Osteocyte (in vitro differentiated cells): ENCODE measurements around the gene CEACAM3. TPM values are rescaled to one million over a fixed set of nuclear protein-coding genes. Genes with fewer than 3 reads are reported as not detected.

Source experiments
- DNase-seq: peaks from one replicate; pipeline ENCODE4 v3.0.0; 2021; ENCODE audit warnings: mixed read lengths; ENCODE audit not compliant: unreplicated experiment; ENCODE audit errors: extremely low spot score
- H3K27ac Mint-ChIP-seq: one replicate; pipeline ENCODE4 v1.8.0; 2021; ENCODE audit warnings: mild to moderate bottlenecking, mixed read lengths; ENCODE audit not compliant: unreplicated experiment
- H3K27me3 Mint-ChIP-seq: one replicate; pipeline ENCODE4 v1.8.0; 2021; ENCODE audit warnings: mixed read lengths; ENCODE audit not compliant: unreplicated experiment
- H3K36me3 Mint-ChIP-seq: one replicate; pipeline ENCODE4 v1.8.0; 2021; ENCODE audit warnings: mixed read lengths; ENCODE audit not compliant: unreplicated experiment
- H3K4me1 Mint-ChIP-seq: one replicate; pipeline ENCODE4 v1.8.0; 2021; ENCODE audit warnings: mixed read lengths; ENCODE audit not compliant: unreplicated experiment
- H3K4me3 Mint-ChIP-seq: one replicate; pipeline ENCODE4 v1.8.0; 2021; ENCODE audit warnings: mild to moderate bottlenecking, moderate library complexity, mixed read lengths; ENCODE audit not compliant: unreplicated experiment
- H3K9me3 Mint-ChIP-seq: one replicate; pipeline ENCODE4 v1.8.0; 2021; ENCODE audit warnings: mixed read lengths; ENCODE audit not compliant: unreplicated experiment
- total RNA-seq: library from RNA; stranded (reverse); gene quantifications from 2 replicates; pipeline ENCODE4 v1.2.1, GENCODE V29; 2021
- TF ChIP-seq, protein P1 (sequence below): fragments of 200-600 bp; sonication (generic); IDR thresholded peaks from 2 replicates; pipeline ENCODE4 v1.5.0; 2021; ENCODE audit warnings: antibody characterized with exemption, mild to moderate bottlenecking, moderate library complexity

Gene CEACAM3
- total RNA-seq, 1 donor from 2014 or later, result not detected

DNA sequence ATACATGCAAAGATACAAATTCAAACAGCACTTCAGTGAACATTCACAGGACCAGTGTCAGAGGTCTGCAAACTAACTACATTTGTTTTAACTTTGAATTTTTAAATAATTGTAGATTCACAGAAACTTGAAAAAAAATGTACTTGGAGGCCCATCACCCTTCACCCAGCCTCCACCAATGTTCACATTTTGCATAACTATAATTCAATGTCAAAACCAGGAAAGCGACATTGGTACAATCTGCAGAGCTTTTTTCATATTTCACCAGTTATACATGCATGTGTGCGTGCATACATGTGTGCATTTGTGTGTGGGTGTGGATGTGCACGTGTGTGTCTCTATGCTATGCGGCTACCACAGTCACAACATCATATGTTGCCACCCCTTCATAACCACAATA lies 18.9 kb downstream of the CEACAM3 start:
- Mint-ChIP-seq H3K9me3 (no peaks in the 10 kb centered on the region), H3K36me3 (no peaks in the 10 kb centered on the region), H3K27ac (no peak overlapping the region), H3K4me3 (no peak overlapping the region), H3K27me3 (peaks cover 8% of the 10 kb centered on the region), H3K4me1 (no peaks in the 10 kb centered on the region)
- TF ChIP-seq, protein P1, sequence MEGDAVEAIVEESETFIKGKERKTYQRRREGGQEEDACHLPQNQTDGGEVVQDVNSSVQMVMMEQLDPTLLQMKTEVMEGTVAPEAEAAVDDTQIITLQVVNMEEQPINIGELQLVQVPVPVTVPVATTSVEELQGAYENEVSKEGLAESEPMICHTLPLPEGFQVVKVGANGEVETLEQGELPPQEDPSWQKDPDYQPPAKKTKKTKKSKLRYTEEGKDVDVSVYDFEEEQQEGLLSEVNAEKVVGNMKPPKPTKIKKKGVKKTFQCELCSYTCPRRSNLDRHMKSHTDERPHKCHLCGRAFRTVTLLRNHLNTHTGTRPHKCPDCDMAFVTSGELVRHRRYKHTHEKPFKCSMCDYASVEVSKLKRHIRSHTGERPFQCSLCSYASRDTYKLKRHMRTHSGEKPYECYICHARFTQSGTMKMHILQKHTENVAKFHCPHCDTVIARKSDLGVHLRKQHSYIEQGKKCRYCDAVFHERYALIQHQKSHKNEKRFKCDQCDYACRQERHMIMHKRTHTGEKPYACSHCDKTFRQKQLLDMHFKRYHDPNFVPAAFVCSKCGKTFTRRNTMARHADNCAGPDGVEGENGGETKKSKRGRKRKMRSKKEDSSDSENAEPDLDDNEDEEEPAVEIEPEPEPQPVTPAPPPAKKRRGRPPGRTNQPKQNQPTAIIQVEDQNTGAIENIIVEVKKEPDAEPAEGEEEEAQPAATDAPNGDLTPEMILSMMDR, result no peak
- DNase-seq, result no peak

DNA sequence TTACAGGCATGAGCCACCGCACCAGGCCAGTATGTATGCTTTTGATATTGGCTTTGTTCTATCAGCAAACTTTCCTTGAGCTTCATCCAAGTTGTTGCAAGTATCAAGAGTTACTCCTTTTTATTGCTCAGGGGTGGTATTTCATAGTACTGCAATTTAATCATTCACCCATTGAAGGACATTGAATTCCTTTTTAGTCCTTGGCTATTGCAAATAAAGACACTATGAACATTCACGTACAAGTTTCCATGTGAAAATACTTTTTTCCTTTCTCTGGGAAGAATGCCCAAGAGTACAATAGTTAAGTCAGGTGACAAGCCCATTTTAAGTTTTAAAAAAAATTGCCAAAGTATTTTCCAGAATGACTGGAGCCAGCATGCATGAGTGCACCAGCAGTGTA lies 20.4 kb downstream of the CEACAM3 start:
- TF ChIP-seq, protein P1, result no peak
- Mint-ChIP-seq H3K36me3 (no peaks in the 10 kb centered on the region), H3K4me1 (no peaks in the 10 kb centered on the region), H3K9me3 (no peaks in the 10 kb centered on the region), H3K27me3 (peaks cover 8% of the 10 kb centered on the region), H3K27ac (no peak overlapping the region), H3K4me3 (no peak overlapping the region)
- no peak for DNase-seq

DNA sequence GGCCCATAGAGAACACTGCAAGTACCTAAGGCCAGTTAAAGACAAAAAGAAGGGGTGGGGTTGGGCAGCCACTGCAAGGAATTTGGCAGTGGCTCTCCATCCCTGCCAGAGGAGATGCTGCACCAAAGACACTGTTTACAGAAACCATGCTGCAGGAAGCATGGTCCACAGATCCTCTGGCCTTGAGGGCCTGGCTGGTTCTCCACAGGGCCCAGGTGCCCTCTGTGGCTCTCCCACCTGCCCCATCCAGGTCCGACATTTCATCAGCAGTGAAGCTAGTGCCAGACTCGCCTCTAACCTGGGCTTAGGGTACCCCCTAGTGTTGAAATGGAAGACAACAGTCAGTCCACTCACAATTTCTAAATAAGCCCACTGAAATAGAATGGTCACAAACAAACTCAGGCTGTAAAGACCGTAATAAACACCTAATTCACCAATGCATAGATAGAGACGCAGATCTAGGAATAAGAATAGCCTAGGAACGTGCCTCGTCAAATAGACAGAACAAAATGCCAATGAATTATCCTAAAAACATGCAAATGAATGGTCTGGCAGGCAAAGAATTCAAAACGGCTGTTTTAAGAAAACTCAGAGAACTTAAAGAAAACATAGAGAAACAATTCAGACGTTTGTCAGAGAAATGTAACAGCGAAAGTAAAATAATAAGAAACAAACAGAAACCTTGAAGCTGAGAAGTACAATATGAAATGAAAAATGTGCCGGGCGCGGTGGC lies 24.8 kb downstream of the CEACAM3 start:
- no peak overlapping the region for H3K4me3 Mint-ChIP-seq
- TF ChIP-seq, protein P1, result peak; percentile 49
- H3K9me3 Mint-ChIP-seq, result no peaks in the 10 kb centered on the region
- peaks cover 29% of the 10 kb centered on the region for H3K27me3 Mint-ChIP-seq
- no peak overlapping the region for H3K27ac Mint-ChIP-seq
- no peak for DNase-seq
- no peaks in the 10 kb centered on the region for H3K4me1 Mint-ChIP-seq
- H3K36me3 Mint-ChIP-seq, result no peaks in the 10 kb centered on the region

- Mint-ChIP-seq H3K4me3 (no peak overlapping the region), H3K27ac (no peak overlapping the region), H3K4me1 (no peaks in the 10 kb centered on the region), H3K27me3 (peaks cover 34% of the 10 kb centered on the region), H3K36me3 (no peaks in the 10 kb centered on the region), H3K9me3 (no peaks in the 10 kb centered on the region)
- TF ChIP-seq, protein P1, result no peak
- DNase-seq, result no peak
These were observed 41.8 kb downstream of the CEACAM3 start for GRCh38 chr19:41837981-41838708.

GRCh38 chr19:41839211-41839610 lies 42.8 kb downstream of the CEACAM3 start:
- TF ChIP-seq, protein P1, result no peak
- DNase-seq, result no peak
- H3K27me3 Mint-ChIP-seq, result peaks cover 36% of the 10 kb centered on the region
- H3K4me3 Mint-ChIP-seq, result no peak overlapping the region
- no peaks in the 10 kb centered on the region for H3K9me3 Mint-ChIP-seq
- no peak overlapping the region for H3K27ac Mint-ChIP-seq
- no peaks in the 10 kb centered on the region for H3K36me3 Mint-ChIP-seq
- H3K4me1 Mint-ChIP-seq, result no peaks in the 10 kb centered on the region
